Hepatocyte (in vitro differentiated cells): ENCODE data around the gene TCAF1.
"Not testable (repeated sequence)": the region's sequence is repeated elsewhere in the genome, so short reads cannot be mapped to it uniquely, and the experiment has no call there.

Source experiments
- EZH2 ChIP-seq: fragments of 200-600 bp; sonication (generic); IDR thresholded peaks from 2 replicates; pipeline ENCODE4 v1.6.1; 2016; ENCODE audit warnings: antibody characterized with exemption, mild to moderate bottlenecking, borderline replicate concordance
- EZH2phosphoT487 ChIP-seq: fragments of 200-600 bp; sonication (generic); IDR thresholded peaks from one replicate; pipeline ENCODE4 v1.6.1; 2018; ENCODE audit warnings: antibody characterized with exemption, mild to moderate bottlenecking, low read depth, moderate library complexity; ENCODE audit not compliant: unreplicated experiment, severe bottlenecking
- TF ChIP-seq, protein P1 (sequence below): fragments of 200-600 bp; sonication (generic); IDR thresholded peaks from 2 replicates; pipeline ENCODE4 v1.5.1; 2016; ENCODE audit warnings: antibody characterized with exemption, mild to moderate bottlenecking; ENCODE audit not compliant: poor library complexity

DNA sequence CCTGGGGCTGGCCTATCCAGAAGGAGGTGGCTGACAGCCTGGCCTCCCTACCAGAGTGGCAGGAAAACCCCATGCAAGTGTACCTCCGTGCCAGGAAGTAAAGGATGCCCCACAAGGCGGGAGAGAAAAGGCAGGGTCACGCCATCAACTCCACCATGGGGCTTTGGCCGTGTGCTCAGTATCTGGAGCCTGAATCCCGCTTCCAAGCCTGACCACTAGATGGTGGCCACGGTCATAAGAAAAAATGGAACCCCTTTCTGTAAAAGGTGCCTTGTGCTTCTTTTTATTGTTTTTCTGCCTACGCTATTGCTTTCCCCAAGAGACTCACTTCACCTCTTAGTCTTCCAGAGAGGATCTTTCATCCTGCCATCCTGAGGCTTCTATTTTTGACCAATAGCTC, 84.1 kb downstream of the TCAF1 start:
- TF ChIP-seq EZH2, EZH2phosphoT487: not testable (repeated sequence)
- TF ChIP-seq, protein P1, sequence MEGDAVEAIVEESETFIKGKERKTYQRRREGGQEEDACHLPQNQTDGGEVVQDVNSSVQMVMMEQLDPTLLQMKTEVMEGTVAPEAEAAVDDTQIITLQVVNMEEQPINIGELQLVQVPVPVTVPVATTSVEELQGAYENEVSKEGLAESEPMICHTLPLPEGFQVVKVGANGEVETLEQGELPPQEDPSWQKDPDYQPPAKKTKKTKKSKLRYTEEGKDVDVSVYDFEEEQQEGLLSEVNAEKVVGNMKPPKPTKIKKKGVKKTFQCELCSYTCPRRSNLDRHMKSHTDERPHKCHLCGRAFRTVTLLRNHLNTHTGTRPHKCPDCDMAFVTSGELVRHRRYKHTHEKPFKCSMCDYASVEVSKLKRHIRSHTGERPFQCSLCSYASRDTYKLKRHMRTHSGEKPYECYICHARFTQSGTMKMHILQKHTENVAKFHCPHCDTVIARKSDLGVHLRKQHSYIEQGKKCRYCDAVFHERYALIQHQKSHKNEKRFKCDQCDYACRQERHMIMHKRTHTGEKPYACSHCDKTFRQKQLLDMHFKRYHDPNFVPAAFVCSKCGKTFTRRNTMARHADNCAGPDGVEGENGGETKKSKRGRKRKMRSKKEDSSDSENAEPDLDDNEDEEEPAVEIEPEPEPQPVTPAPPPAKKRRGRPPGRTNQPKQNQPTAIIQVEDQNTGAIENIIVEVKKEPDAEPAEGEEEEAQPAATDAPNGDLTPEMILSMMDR: not testable (repeated sequence)
